Prostate gland (tissue), 2 donors: ENCODE measurements around the gene SHD.

ENCODE experiments used
- CTCF ChIP-seq, 4 experiments: fragments of 200-600 bp in 2 of 4; fragments of 450-650 bp in 2 of 4; sonication (generic) in 2 of 4; IDR thresholded peaks; 1 replicate in 3 of 4; 2 replicates in 1 of 4; pipeline ENCODE4 v1.5.1; 2016 to 2019; ENCODE audit warnings: antibody characterized with exemption in 4 of 4, mild to moderate bottlenecking in 2 of 4, moderate library complexity in 2 of 4
- POLR2A ChIP-seq: fragments of 450-650 bp; IDR thresholded peaks from one replicate; pipeline ENCODE4 v1.6.1; 2016; ENCODE audit warnings: antibody characterized with exemption, mild to moderate bottlenecking

GRCh38 chr19:4238831-4239230 is 40.2 kb upstream of the SHD start:
- TF ChIP-seq CTCF (IDR thresholded peaks at IDR 0.05) (no peak), POLR2A (no peak)
